Spinal cord (tissue), 10 donors: ENCODE measurements around the gene SMYD3. TPM values are rescaled to one million over a fixed set of nuclear protein-coding genes. Genes with fewer than 3 reads are reported as not detected.

Experiments
- DNase-seq, 6 donors: peaks; one replicate each; pipeline versions ENCODE4 v3.0.0 to v3.0.0-alpha.2; 2013 to 2015; ENCODE audit warnings: low spot score in 6 of 6, low read depth in 4 of 6
- H3K27ac ChIP-seq: one replicate; pipeline ENCODE4 v1.5.1; 2013; ENCODE audit warnings: low read depth, low read length, control low read depth
- H3K27me3 ChIP-seq: one replicate; pipeline ENCODE4 v1.6.1; 2013; ENCODE audit warnings: low read length; ENCODE audit not compliant: control insufficient read depth, insufficient read depth
- H3K36me3 ChIP-seq: one replicate; pipeline ENCODE4 v1.6.1; 2013; ENCODE audit warnings: low read length; ENCODE audit not compliant: control insufficient read depth, insufficient read depth
- H3K4me1 ChIP-seq: one replicate; pipeline ENCODE4 v1.6.1; 2013; ENCODE audit warnings: low read length; ENCODE audit not compliant: control insufficient read depth, insufficient read depth
- H3K4me3 ChIP-seq: one replicate; pipeline ENCODE4 v1.5.1; 2013; ENCODE audit warnings: low read depth, low read length, control low read depth
- H3K9me3 ChIP-seq: one replicate; pipeline ENCODE4 v1.6.1; 2013; ENCODE audit warnings: low read length; ENCODE audit not compliant: control insufficient read depth, insufficient read depth
- WGBS: methylation state at CpG from one replicate; pipeline ENCODE4 v1.1.5; 2013; ENCODE audit warnings: missing lambda C conversion rate; ENCODE audit not compliant: insufficient coverage; 5-methylcytosine and 5-hydroxymethylcytosine counted together
- polyA plus RNA-seq, 2 donors: library from polyadenylated mRNA; unstranded; fragments of 120-200 nt; gene quantifications; one replicate each; pipeline ENCODE4 v1.2.1, GENCODE V29; 2013; ENCODE audit not compliant: insufficient read length in 2 of 2
- total RNA-seq, 2 donors: library from RNA; depleted of rRNA in 1 of 2; stranded (reverse); fragments of 120-200 nt in 1 of 2; fragments of >200 nt in 1 of 2; gene quantifications; one replicate each; pipeline versions ENCODE4 v1.2.3 to v1.2.4, GENCODE V29; 2013 to 2014
- donor health status: healthy.

Gene SMYD3
- total and polyA plus RNA-seq, 4 donors: 37.5 to 54.4 (median 49.4) TPM

DNA sequence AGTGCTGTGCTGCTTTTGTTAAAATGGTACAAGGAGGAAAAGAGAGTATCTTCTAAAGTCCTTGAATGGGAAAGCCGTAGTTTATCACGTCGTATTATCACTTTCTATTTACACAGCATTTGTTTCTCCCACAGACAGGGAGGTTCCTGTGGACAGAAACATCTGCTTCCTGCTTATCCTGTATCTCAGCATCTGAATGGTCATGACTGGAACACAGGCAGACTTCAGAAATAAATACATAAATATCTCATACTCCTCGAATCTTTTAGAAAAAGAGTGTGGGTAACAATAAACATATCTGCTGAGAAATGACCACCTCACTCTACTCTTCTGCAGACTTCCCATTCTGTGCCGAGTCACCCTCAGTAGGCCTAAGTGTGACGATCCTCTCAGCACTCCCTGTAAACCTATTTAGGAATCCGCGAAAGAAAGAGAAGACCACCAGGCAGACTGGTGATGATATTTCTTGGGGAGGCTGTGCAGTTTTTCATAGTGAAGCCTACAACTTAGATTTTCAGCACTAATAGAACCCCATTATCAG is 393.5 kb downstream of the SMYD3 start:
- H3K9me3 ChIP-seq: no peaks in the 10 kb centered on the region
- no CpG with 5 or more reads among the region's 8 CpGs for WGBS
- H3K4me3 ChIP-seq: no peak overlapping the region
- H3K27ac ChIP-seq: no peak overlapping the region
- H3K36me3 ChIP-seq: no peaks in the 10 kb centered on the region
- DNase-seq: no peak
- no peaks in the 10 kb centered on the region for H3K27me3 ChIP-seq
- peaks cover 6% of the 10 kb centered on the region for H3K4me1 ChIP-seq

- WGBS: 94% methylated on average over 3 of the region's 3 CpGs
- Histone ChIP-seq H3K27me3 (no peaks in the 10 kb centered on the region), H3K4me1 (peaks cover 6% of the 10 kb centered on the region), H3K9me3 (no peaks in the 10 kb centered on the region), H3K4me3 (no peak overlapping the region), H3K36me3 (no peaks in the 10 kb centered on the region), H3K27ac (no peak overlapping the region)
- no peak for DNase-seq
These were observed 395.5 kb downstream of the SMYD3 start for GRCh38 chr1:246111570-246111969.

DNA sequence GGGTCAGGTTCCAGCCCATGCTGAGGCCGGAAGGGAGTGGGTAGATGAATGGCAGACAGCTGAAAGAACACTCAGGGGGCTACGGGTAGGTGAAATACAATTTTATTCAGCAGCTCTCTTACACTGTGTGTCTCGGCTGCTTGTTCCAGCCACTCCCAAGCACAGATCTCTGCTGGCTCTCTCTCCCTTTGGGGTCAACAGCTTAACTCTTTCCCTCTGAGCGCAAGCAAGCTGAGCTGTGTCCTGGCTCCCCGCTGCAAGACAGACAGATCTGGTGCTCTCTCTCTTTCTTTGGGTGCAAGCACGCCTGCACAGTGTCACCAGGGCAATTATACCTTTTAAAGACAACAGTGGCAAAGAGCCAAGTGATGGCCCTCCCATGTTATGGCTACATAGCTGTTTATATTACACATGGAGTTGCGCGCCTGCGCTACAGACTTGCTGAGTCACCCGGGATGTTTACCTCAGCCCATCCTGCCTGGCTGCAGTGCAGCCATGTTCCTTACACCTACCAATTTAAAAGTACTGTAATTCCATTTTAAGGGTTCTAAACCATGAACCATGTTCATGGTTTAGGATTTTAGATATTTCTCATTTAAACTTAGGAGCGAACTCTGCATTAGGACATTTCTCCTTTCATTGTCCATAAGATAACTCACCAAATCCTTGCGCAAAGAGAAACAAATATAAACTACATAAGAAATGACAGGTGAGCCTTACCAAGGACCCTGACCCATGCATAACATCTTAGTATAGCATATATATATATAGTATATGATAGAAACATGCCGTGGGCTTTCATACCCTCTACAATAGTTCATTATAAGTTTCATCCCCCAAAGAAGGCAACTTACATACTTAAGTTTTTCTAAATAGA is 396.5 kb downstream of the SMYD3 start:
- Histone ChIP-seq H3K4me1 (peaks cover 6% of the 10 kb centered on the region), H3K27me3 (no peaks in the 10 kb centered on the region), H3K36me3 (no peaks in the 10 kb centered on the region), H3K4me3 (no peak overlapping the region), H3K9me3 (no peaks in the 10 kb centered on the region), H3K27ac (no peak overlapping the region)
- 93% methylated on average over 8 of the region's 13 CpGs for WGBS
- no peak for DNase-seq

DNA sequence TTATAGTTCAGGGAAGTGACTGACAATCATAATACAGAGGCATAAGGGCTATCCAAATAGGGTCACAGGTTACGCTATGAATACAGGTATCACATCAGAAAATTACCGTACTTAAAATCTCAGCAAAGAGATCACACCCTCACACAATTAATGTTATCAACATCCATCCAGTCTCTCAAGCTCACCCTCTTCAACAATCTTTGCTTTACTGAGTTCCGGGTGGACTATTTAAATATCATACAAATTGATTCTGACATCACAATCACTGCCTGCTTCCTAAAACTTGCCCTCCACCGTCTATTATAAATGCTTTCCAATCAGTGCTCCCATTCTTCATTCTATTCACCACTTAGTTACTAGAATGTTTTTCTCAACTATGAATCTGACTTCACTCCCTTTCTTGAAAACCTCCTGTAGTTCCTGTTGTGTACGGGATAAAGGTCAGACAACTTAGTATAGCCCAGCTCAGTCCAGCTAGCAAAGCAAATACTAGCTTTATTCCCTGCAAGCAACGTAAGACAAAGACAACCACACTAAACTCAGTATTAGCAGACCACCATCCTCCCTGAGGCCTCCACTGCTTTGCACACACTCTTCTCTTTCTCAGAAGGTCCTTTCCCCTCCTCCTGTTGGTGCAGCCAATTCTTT is 398.7 kb downstream of the SMYD3 start:
- no peak overlapping the region for H3K27ac ChIP-seq
- WGBS: 80% methylated on average over 6 of the region's 6 CpGs
- no peaks in the 10 kb centered on the region for H3K36me3 ChIP-seq
- peaks cover 4% of the 10 kb centered on the region for H3K4me1 ChIP-seq
- DNase-seq: no peak
- no peaks in the 10 kb centered on the region for H3K27me3 ChIP-seq
- no peaks in the 10 kb centered on the region for H3K9me3 ChIP-seq
- H3K4me3 ChIP-seq: no peak overlapping the region

- Histone ChIP-seq H3K36me3 (no peaks in the 10 kb centered on the region), H3K27me3 (no peaks in the 10 kb centered on the region), H3K4me3 (no peak overlapping the region), H3K27ac (no peak overlapping the region), H3K9me3 (no peaks in the 10 kb centered on the region), H3K4me1 (peaks cover 4% of the 10 kb centered on the region)
- DNase-seq: peak in 1 of 6 donors; percentile 40
- WGBS: no CpG with 5 or more reads among the region's 4 CpGs
These were observed 399.4 kb downstream of the SMYD3 start for GRCh38 chr1:246107516-246108277.

DNA sequence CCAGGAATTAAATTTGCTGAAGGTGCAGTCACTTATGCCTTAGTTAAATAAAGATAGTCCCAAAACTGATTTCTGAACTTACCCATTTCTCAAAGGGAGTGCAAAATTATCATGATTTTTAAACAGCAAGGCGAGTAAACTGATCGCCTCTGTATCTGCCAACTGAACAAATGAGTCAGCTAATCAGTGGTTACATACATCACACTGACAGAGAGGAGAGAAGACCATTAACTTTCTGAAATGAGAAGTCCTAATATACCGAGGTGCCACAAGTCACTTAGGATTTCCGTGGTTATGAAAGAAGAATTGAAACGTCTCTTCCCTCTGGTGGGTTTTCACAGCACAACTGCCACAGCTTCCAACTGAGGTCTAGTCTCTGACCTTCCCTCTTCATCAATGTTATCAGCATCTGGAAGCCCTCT is 400.7 kb downstream of the SMYD3 start:
- Histone ChIP-seq H3K36me3 (no peaks in the 10 kb centered on the region), H3K9me3 (no peaks in the 10 kb centered on the region), H3K27ac (no peak overlapping the region), H3K27me3 (no peaks in the 10 kb centered on the region), H3K4me1 (peaks cover 4% of the 10 kb centered on the region), H3K4me3 (no peak overlapping the region)
- no peak for DNase-seq
- WGBS: no CpG with 5 or more reads among the region's 5 CpGs

DNA sequence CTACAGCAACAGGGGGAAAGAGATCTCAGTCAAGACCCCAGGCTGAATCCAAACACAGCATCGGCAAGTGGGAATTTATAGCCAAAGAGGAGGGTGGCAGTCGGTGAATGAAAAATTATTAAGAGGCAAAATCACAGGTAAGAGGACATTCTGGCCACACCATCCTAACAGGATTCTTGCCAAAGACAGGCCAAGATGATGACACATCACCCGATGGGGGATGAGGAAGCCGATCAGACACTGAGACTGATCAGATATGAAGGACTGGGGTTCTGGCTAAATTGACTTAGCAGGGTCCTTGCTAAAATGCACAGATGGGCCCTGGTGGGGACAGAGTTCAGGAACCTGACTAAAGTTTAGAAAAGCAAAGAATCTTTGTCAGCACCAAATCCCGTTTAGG is 402.2 kb downstream of the SMYD3 start:
- WGBS: 84% methylated on average over 4 of the region's 5 CpGs
- Histone ChIP-seq H3K27ac (no peak overlapping the region), H3K36me3 (no peaks in the 10 kb centered on the region), H3K4me3 (no peak overlapping the region), H3K27me3 (no peaks in the 10 kb centered on the region), H3K4me1 (no peaks in the 10 kb centered on the region), H3K9me3 (no peaks in the 10 kb centered on the region)
- DNase-seq: no peak

DNA sequence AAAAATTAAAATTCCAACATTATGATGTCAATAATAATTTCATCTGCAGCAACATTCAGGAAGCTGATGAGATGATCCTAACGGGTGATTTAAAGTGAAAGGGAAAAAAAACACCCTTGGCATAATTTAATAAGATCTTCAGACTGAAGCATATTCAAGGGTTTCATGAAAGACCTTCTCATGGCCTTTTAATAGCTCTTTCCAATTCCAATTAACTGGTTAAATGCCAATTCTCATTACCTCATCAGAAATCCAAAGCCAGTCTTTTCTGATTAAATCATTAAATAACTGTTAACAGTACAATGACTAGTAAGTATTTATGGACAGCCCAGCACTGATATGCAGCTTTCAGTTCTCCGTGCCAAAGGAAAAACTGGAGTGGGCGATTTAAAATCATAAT is 407.5 kb downstream of the SMYD3 start:
- H3K27me3 ChIP-seq: no peaks in the 10 kb centered on the region
- H3K4me1 ChIP-seq: peaks cover 3% of the 10 kb centered on the region
- no CpG with 5 or more reads among the region's 3 CpGs for WGBS
- DNase-seq: no peak
- H3K4me3 ChIP-seq: no peak overlapping the region
- no peaks in the 10 kb centered on the region for H3K9me3 ChIP-seq
- no peak overlapping the region for H3K27ac ChIP-seq
- no peaks in the 10 kb centered on the region for H3K36me3 ChIP-seq

DNA sequence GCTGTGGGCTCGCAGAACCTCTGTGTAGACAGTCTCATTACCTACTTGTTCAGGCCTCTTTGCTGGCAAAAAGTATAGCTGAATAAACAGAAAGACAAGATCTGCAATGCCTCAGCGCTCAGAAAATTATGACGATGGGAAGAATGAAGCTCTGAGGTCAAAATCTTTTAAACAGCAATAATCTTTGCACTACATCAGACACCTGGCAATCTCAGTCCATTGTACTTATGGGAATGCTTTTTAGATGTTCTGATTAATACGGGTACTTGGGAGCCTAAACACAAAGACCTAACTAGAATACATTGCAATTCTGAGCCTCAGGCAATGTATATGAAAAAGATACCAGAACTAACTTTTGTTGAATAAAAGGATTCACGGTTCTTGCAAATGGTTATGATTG is 410.7 kb downstream of the SMYD3 start:
- no peak overlapping the region for H3K4me3 ChIP-seq
- no peak overlapping the region for H3K27ac ChIP-seq
- peak in 1 of 6 donors; percentile 36 for DNase-seq
- H3K9me3 ChIP-seq: no peaks in the 10 kb centered on the region
- H3K4me1 ChIP-seq: peaks cover 3% of the 10 kb centered on the region
- no peaks in the 10 kb centered on the region for H3K27me3 ChIP-seq
- no peaks in the 10 kb centered on the region for H3K36me3 ChIP-seq
- 100% methylated on average over 1 of the region's 5 CpGs for WGBS
